ENCODE measurements around the gene ARID2.
A peak's percentile ranks its signal among the peaks of the same experiment; 100 is the strongest.

ARID2 gene

GRCh38 chr12:45729233-45730083, at the start of gene ARID2:
Gene ARID2, plus strand, starts transcription at chr12:45729706. Its CDS starts 131 bp downstream, at chr12:45729837.
- Histone ChIP-seq H3K36me3 (ENCODE audit: control insufficient read depth, insufficient read depth, low read length, severe bottlenecking) (no peaks in the 10 kb centered on the region), H3K4me1 (ENCODE audit: control insufficient read depth, insufficient read depth, low read length) (peaks cover 43% of the 10 kb centered on the region), H3K9ac (ENCODE audit: low read length) (peak within 1 kb of the TSS; percentile 96), H3K27me3 (replicated peaks; ENCODE audit: control insufficient read depth, insufficient read depth, low read length) (no peaks in the 10 kb centered on the region), H3K4me3 (ENCODE audit: low read length) (peak within 1 kb of the TSS; percentile 99), H3K9me3 (ENCODE audit: control insufficient read depth, low read length) (no peaks in the 10 kb centered on the region)
- peak; percentile 84 for DNase-seq (ENCODE audit: low read depth)

- H3K9ac ChIP-seq (ENCODE audit: low read length) = no peak overlapping the region
- DNase-seq (ENCODE audit: low read depth) = no peak
- no peak overlapping the region for H3K4me3 ChIP-seq (ENCODE audit: low read length)
- H3K27me3 ChIP-seq (replicated peaks; ENCODE audit: control insufficient read depth, insufficient read depth, low read length) = no peaks in the 10 kb centered on the region
- no peaks in the 10 kb centered on the region for H3K4me1 ChIP-seq (ENCODE audit: control insufficient read depth, insufficient read depth, low read length)
- no peaks in the 10 kb centered on the region for H3K36me3 ChIP-seq (ENCODE audit: control insufficient read depth, insufficient read depth, low read length, severe bottlenecking)
- H3K9me3 ChIP-seq (ENCODE audit: control insufficient read depth, low read length) = no peaks in the 10 kb centered on the region
Observed at GRCh38 chr12:45680362-45680761, 49.1 kb upstream of the ARID2 start.

- no peaks in the 10 kb centered on the region for H3K9me3 ChIP-seq (ENCODE audit: control insufficient read depth, low read length)
- H3K4me1 ChIP-seq (ENCODE audit: control insufficient read depth, insufficient read depth, low read length) = no peaks in the 10 kb centered on the region
- no peak overlapping the region for H3K9ac ChIP-seq (ENCODE audit: low read length)
- H3K27me3 ChIP-seq (replicated peaks; ENCODE audit: control insufficient read depth, insufficient read depth, low read length) = no peaks in the 10 kb centered on the region
- peak; percentile 48 for DNase-seq (ENCODE audit: low read depth)
- no peaks in the 10 kb centered on the region for H3K36me3 ChIP-seq (ENCODE audit: control insufficient read depth, insufficient read depth, low read length, severe bottlenecking)
- H3K4me3 ChIP-seq (ENCODE audit: low read length) = no peak overlapping the region
Observed at GRCh38 chr12:45681465-45681864, 48.0 kb upstream of the ARID2 start.

- H3K9ac ChIP-seq (ENCODE audit: low read length) = no peak overlapping the region
- no peak for DNase-seq (ENCODE audit: low read depth)
- H3K9me3 ChIP-seq (ENCODE audit: control insufficient read depth, low read length) = no peaks in the 10 kb centered on the region
- H3K27me3 ChIP-seq (replicated peaks; ENCODE audit: control insufficient read depth, insufficient read depth, low read length) = no peaks in the 10 kb centered on the region
- no peak overlapping the region for H3K4me3 ChIP-seq (ENCODE audit: low read length)
- H3K36me3 ChIP-seq (ENCODE audit: control insufficient read depth, insufficient read depth, low read length, severe bottlenecking) = no peaks in the 10 kb centered on the region
- no peaks in the 10 kb centered on the region for H3K4me1 ChIP-seq (ENCODE audit: control insufficient read depth, insufficient read depth, low read length)
Observed at GRCh38 chr12:45685680-45686079, 43.8 kb upstream of the ARID2 start.

GRCh38 chr12:45687081-45688015, 42.2 kb upstream of the ARID2 start:
- no peak for DNase-seq (ENCODE audit: low read depth)
- Histone ChIP-seq H3K36me3 (ENCODE audit: control insufficient read depth, insufficient read depth, low read length, severe bottlenecking) (no peaks in the 10 kb centered on the region), H3K9me3 (ENCODE audit: control insufficient read depth, low read length) (no peaks in the 10 kb centered on the region), H3K27me3 (replicated peaks; ENCODE audit: control insufficient read depth, insufficient read depth, low read length) (no peaks in the 10 kb centered on the region), H3K4me1 (ENCODE audit: control insufficient read depth, insufficient read depth, low read length) (no peaks in the 10 kb centered on the region), H3K9ac (ENCODE audit: low read length) (no peak overlapping the region), H3K4me3 (ENCODE audit: low read length) (no peak overlapping the region)

- Histone ChIP-seq H3K4me3 (ENCODE audit: low read length) (no peak overlapping the region), H3K4me1 (ENCODE audit: control insufficient read depth, insufficient read depth, low read length) (no peaks in the 10 kb centered on the region), H3K9me3 (ENCODE audit: control insufficient read depth, low read length) (no peaks in the 10 kb centered on the region), H3K36me3 (ENCODE audit: control insufficient read depth, insufficient read depth, low read length, severe bottlenecking) (no peaks in the 10 kb centered on the region), H3K27me3 (replicated peaks; ENCODE audit: control insufficient read depth, insufficient read depth, low read length) (no peaks in the 10 kb centered on the region), H3K9ac (ENCODE audit: low read length) (no peak overlapping the region)
- DNase-seq (ENCODE audit: low read depth) = peak; percentile 83
Observed at GRCh38 chr12:45688183-45688582, 41.3 kb upstream of the ARID2 start.

- Histone ChIP-seq H3K9ac (ENCODE audit: low read length) (no peak overlapping the region), H3K4me1 (ENCODE audit: control insufficient read depth, insufficient read depth, low read length) (peaks cover 11% of the 10 kb centered on the region), H3K27me3 (replicated peaks; ENCODE audit: control insufficient read depth, insufficient read depth, low read length) (no peaks in the 10 kb centered on the region), H3K9me3 (ENCODE audit: control insufficient read depth, low read length) (no peaks in the 10 kb centered on the region), H3K36me3 (ENCODE audit: control insufficient read depth, insufficient read depth, low read length, severe bottlenecking) (no peaks in the 10 kb centered on the region), H3K4me3 (ENCODE audit: low read length) (no peak overlapping the region)
- DNase-seq (ENCODE audit: low read depth) = no peak
Observed at GRCh38 chr12:45695035-45695434, 34.5 kb upstream of the ARID2 start.

- H3K9ac ChIP-seq (ENCODE audit: low read length) = no peak overlapping the region
- H3K9me3 ChIP-seq (ENCODE audit: control insufficient read depth, low read length) = no peaks in the 10 kb centered on the region
- no peaks in the 10 kb centered on the region for H3K36me3 ChIP-seq (ENCODE audit: control insufficient read depth, insufficient read depth, low read length, severe bottlenecking)
- no peak for DNase-seq (ENCODE audit: low read depth)
- H3K4me1 ChIP-seq (ENCODE audit: control insufficient read depth, insufficient read depth, low read length) = peaks cover 11% of the 10 kb centered on the region
- no peak overlapping the region for H3K4me3 ChIP-seq (ENCODE audit: low read length)
- H3K27me3 ChIP-seq (replicated peaks; ENCODE audit: control insufficient read depth, insufficient read depth, low read length) = no peaks in the 10 kb centered on the region
Observed at GRCh38 chr12:45695606-45696005, 33.9 kb upstream of the ARID2 start.

- Histone ChIP-seq H3K9ac (ENCODE audit: low read length) (no peak overlapping the region), H3K4me1 (ENCODE audit: control insufficient read depth, insufficient read depth, low read length) (peaks cover 11% of the 10 kb centered on the region), H3K4me3 (ENCODE audit: low read length) (no peak overlapping the region), H3K27me3 (replicated peaks; ENCODE audit: control insufficient read depth, insufficient read depth, low read length) (no peaks in the 10 kb centered on the region), H3K36me3 (ENCODE audit: control insufficient read depth, insufficient read depth, low read length, severe bottlenecking) (no peaks in the 10 kb centered on the region), H3K9me3 (ENCODE audit: control insufficient read depth, low read length) (peaks cover 3% of the 10 kb centered on the region)
- DNase-seq (ENCODE audit: low read depth) = no peak
Observed at GRCh38 chr12:45696049-45696448, 33.5 kb upstream of the ARID2 start.

- DNase-seq (ENCODE audit: low read depth) = no peak
Observed at GRCh38 chr12:45697371-45697770, 32.1 kb upstream of the ARID2 start.

GRCh38 chr12:45701296-45701695, 28.2 kb upstream of the ARID2 start:
- no peak for DNase-seq (ENCODE audit: low read depth)
- Histone ChIP-seq H3K4me3 (ENCODE audit: low read length) (no peak overlapping the region), H3K9me3 (ENCODE audit: control insufficient read depth, low read length) (peaks cover 9% of the 10 kb centered on the region), H3K36me3 (ENCODE audit: control insufficient read depth, insufficient read depth, low read length, severe bottlenecking) (no peaks in the 10 kb centered on the region), H3K4me1 (ENCODE audit: control insufficient read depth, insufficient read depth, low read length) (no peaks in the 10 kb centered on the region), H3K9ac (ENCODE audit: low read length) (no peak overlapping the region), H3K27me3 (replicated peaks; ENCODE audit: control insufficient read depth, insufficient read depth, low read length) (no peaks in the 10 kb centered on the region)

More at GRCh38 chr12:45697371-45697770, 32.1 kb upstream of the ARID2 start:
- Histone ChIP-seq H3K27me3 (replicated peaks; ENCODE audit: control insufficient read depth, insufficient read depth, low read length) (no peaks in the 10 kb centered on the region), H3K9me3 (ENCODE audit: control insufficient read depth, low read length) (peaks cover 9% of the 10 kb centered on the region), H3K36me3 (ENCODE audit: control insufficient read depth, insufficient read depth, low read length, severe bottlenecking) (no peaks in the 10 kb centered on the region), H3K9ac (ENCODE audit: low read length) (no peak overlapping the region), H3K4me1 (ENCODE audit: control insufficient read depth, insufficient read depth, low read length) (peaks cover 11% of the 10 kb centered on the region), H3K4me3 (ENCODE audit: low read length) (no peak overlapping the region)

Measured in adipocyte (in vitro differentiated cells).